Breast epithelium (tissue), 3 donors: ENCODE results near the gene STRADB.

Experiments used
- POLR2A ChIP-seq: fragments of 450-650 bp; IDR thresholded peaks from one replicate; pipeline ENCODE4 v1.6.1; 2016; ENCODE audit warnings: antibody characterized with exemption, mild to moderate bottlenecking, moderate library complexity
- POLR2AphosphoS5 ChIP-seq, 3 donors: sonication (generic); formaldehyde crosslinking; IDR thresholded peaks; one replicate each; pipeline ENCODE4 v1.6.1; 2017; ENCODE audit warnings: antibody characterized with exemption in 3 of 3
- TF ChIP-seq, protein P1 (sequence below), 3 donors: fragments of 450-650 bp; IDR thresholded peaks; one replicate each; pipeline ENCODE4 v1.5.1; 2016 to 2017; ENCODE audit warnings: antibody characterized with exemption in 3 of 3, mild to moderate bottlenecking in 3 of 3, moderate library complexity in 3 of 3

DNA sequence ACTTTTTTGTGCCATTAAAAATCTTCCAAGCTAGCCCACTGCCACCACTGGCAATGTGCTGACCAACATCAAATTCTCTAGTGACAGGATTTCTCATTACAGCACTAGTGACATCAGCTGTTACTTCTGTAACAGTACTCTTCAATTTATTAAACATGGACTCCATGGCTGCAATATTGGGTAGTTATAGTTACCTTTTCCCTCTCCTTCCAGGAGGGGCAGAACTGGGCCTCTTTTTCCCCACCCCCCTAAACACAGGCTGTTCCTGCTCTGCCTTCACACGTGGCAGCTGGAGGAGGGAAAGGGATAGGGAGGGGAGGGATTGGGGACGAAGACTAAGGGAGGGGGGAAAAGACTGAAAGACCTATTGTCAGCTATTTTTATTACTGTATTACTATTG, 38.4 kb upstream of the STRADB start:
- no peak for TF ChIP-seq POLR2A
- TF ChIP-seq, protein P1, sequence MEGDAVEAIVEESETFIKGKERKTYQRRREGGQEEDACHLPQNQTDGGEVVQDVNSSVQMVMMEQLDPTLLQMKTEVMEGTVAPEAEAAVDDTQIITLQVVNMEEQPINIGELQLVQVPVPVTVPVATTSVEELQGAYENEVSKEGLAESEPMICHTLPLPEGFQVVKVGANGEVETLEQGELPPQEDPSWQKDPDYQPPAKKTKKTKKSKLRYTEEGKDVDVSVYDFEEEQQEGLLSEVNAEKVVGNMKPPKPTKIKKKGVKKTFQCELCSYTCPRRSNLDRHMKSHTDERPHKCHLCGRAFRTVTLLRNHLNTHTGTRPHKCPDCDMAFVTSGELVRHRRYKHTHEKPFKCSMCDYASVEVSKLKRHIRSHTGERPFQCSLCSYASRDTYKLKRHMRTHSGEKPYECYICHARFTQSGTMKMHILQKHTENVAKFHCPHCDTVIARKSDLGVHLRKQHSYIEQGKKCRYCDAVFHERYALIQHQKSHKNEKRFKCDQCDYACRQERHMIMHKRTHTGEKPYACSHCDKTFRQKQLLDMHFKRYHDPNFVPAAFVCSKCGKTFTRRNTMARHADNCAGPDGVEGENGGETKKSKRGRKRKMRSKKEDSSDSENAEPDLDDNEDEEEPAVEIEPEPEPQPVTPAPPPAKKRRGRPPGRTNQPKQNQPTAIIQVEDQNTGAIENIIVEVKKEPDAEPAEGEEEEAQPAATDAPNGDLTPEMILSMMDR (IDR thresholded peaks at IDR 0.05): no peak
- no peak for TF ChIP-seq POLR2AphosphoS5 (IDR thresholded peaks at IDR 0.05)
